Vein endothelial cell (primary cell): Measurements from ENCODE around the gene CLEC2B. TPM values are rescaled to one million over a fixed set of nuclear protein-coding genes. Genes with fewer than 3 reads are reported as not detected.

Experiments used
- total RNA-seq: library from RNA; depleted of rRNA; stranded (reverse); fragments of >200 nt; gene quantifications from 2 replicates; pipeline ENCODE4 v1.2.3, GENCODE V29; 2012

CLEC2B gene
- 10.5 and 20.3 TPM in 2 replicates for total RNA-seq

DNA sequence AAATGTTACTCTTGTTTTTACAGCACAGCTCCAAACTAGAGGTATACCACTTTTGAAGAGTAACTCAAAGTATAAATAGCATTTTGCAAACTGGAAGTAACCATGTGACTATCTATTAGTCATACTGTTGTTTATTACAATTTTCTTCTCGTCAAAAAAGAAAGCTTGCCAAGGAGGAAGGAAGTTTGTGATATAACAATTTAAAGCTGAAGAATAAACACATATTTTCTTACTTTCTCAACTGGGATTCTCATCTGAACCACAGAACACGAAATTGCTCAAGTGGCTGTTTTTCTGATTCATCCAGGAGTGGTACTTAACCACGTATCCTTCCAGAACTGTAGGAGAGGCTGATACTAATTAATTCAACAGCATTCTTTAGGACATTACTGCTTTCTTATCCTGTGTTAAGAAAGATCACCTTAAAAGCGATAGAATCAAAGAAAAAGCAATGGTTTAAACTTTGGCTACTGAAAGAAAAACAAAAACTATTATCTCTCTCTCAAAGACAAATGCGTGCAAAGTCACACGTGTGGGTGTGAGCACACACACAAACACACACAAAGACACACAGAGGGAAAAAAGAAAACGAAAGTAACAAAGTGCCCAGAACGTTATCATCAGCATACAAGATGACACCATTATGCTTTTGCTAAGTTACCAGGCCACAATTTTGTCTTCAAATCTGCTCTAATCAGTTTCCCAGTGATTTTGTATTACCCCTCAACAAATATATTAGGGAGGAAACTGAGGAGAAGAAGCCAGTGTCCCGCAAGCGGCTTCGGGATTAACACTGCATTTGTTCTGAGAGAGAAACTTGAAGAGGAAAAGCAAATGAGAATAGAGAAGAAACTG lies at the start of gene CLEC2B:
CLEC2B (minus strand) TSS at position 48 of the 855 bp plus-strand sequence.

GRCh38 chr12:9881246-9881645 lies 12.1 kb upstream of the CLEC2B start, which contains the start of gene KLRF2:
TSS of gene KLRF2 (plus strand) at chr12:9881489. CDS start at chr12:9881596, 107 bp downstream.

GRCh38 chr12:9827209-9827888 lies 41.8 kb downstream of the CLEC2B start, which contains the start of gene KLRF1:
TSS of gene KLRF1 (plus strand) at chr12:9827481. CDS start at chr12:9827545, 64 bp downstream.

Other genes with a start within 250 kb of the CLEC2B start
- 0.98 and 2.0 TPM in 2 replicates for gene CLEC2D, start 199.6 kb downstream of the CLEC2B start, total RNA-seq
- not detected in 2 replicates for gene CLECL1, start 136.3 kb downstream of the CLEC2B start, total RNA-seq
- 1.3 and 1.8 TPM in 2 replicates for gene CD69, start 108.5 kb downstream of the CLEC2B start, total RNA-seq
- 0.33 TPM in 1 of 2 replicates, not detected in the other for gene KLRF1, start 41.9 kb downstream of the CLEC2B start, total RNA-seq
- gene KLRF2, start 12.1 kb upstream of the CLEC2B start, total RNA-seq = not detected in 2 replicates
- gene CLEC2A, start 63.0 kb upstream of the CLEC2B start, total RNA-seq = not detected in 2 replicates
- gene CLEC12A, start 102.1 kb upstream of the CLEC2B start, total RNA-seq = not detected in 2 replicates
- gene CLEC1B, start 129.8 kb upstream of the CLEC2B start, total RNA-seq = not detected in 2 replicates
- under 0.01 and 0.19 TPM in 2 replicates for gene CLEC12B, start 141.3 kb upstream of the CLEC2B start, total RNA-seq
- not detected in 2 replicates for gene CLEC9A, start 161.3 kb upstream of the CLEC2B start, total RNA-seq
- 13.4 and 38.3 TPM in 2 replicates for gene CLEC1A, start 229.6 kb upstream of the CLEC2B start, total RNA-seq